GM12801 (cell line): ENCODE results near the gene IL1RAP.

Experiments used
- CTCF ChIP-seq: IDR thresholded peaks from one replicate; pipeline ENCODE4 v1.5.1; 2011; ENCODE audit warnings: control low read depth; ENCODE audit not compliant: insufficient read length; ENCODE audit errors: extremely low read depth

IL1RAP gene

DNA sequence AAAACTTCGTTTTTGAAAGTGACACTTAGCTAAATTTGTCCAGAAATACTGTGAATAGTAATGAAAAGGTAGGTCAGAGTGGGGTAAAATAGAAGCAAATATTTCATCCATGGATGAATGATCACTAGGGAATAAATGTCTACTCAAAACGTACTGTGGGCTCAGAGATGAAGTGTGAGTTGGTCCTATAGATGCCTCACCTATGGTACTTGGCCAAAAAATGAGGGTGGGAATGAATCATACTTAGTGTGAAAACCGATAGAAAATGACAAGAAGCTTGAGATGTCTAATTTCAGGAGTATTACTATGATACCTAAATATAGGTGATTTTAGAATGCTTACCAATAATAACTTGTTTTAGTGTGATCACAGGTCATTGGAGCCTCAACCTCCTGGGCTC lies 192.7 kb downstream of the IL1RAP start:
- no peak for TF ChIP-seq CTCF
